ENCODE measurements around the gene RALB. TPM values are rescaled to one million over a fixed set of nuclear protein-coding genes. Genes with fewer than 3 reads are reported as not detected.

The RALB gene
- total RNA-seq, 3 donors from 2014 or later, result 36.1 to 59.8 (median 38.5) TPM

- intact Hi-C loops (cut with DNase I; ENCODE audit: low total_unique reads), result no loop called here
- Histone ChIP-seq H3K27me3 (no peaks in the 10 kb centered on the region), H3K4me1 (no peaks in the 10 kb centered on the region), H3K27ac (no peak overlapping the region), H3K4me3 (no peak overlapping the region), H3K36me3 (no peaks in the 10 kb centered on the region), H3K9me3 (no peaks in the 10 kb centered on the region)
- no peak for TF ChIP-seq POLR2A (IDR thresholded peaks at IDR 0.05)
- no peak for TF ChIP-seq CTCF (IDR thresholded peaks at IDR 0.05)
- no peak for DNase-seq (ENCODE audit: low spot score in 2 of 2)
Observed at GRCh38 chr2:120285056-120285455, 32.4 kb downstream of the RALB start.

- peak overlapping the region; percentile 2 to 32 for H3K27ac ChIP-seq
- H3K9me3 ChIP-seq, result no peaks in the 10 kb centered on the region
- no peaks in the 10 kb centered on the region for H3K36me3 ChIP-seq
- no peaks in the 10 kb centered on the region for H3K27me3 ChIP-seq
- DNase-seq (ENCODE audit: low spot score in 2 of 2), result no peak
- intact Hi-C loops (cut with DNase I; ENCODE audit: low total_unique reads), result loop anchor here (2.0 kb wide), 1 partner anchor 47 kb away; no protein-coding TSS in a partner anchor
- no peaks in the 10 kb centered on the region for H3K4me1 ChIP-seq
- H3K4me3 ChIP-seq, result no peak overlapping the region
- TF ChIP-seq POLR2AphosphoS5 (IDR thresholded peaks at IDR 0.05), result no peak
- no peak for TF ChIP-seq POLR2A (IDR thresholded peaks at IDR 0.05)
- TF ChIP-seq CTCF (IDR thresholded peaks at IDR 0.05), result no peak
Observed at GRCh38 chr2:120287183-120288015, 34.7 kb downstream of the RALB start.

GRCh38 chr2:120288016-120288373 lies 35.3 kb downstream of the RALB start:
- H3K36me3 ChIP-seq, result no peaks in the 10 kb centered on the region
- no peak for DNase-seq (ENCODE audit: low spot score in 2 of 2)
- H3K4me3 ChIP-seq, result no peak overlapping the region
- no peak overlapping the region for H3K27ac ChIP-seq
- intact Hi-C loops (cut with DNase I; ENCODE audit: low total_unique reads), result no loop called here
- H3K27me3 ChIP-seq, result no peaks in the 10 kb centered on the region
- TF ChIP-seq POLR2A (IDR thresholded peaks at IDR 0.05) (no peak), CTCF (IDR thresholded peaks at IDR 0.05) (no peak), POLR2AphosphoS5 (IDR thresholded peaks at IDR 0.05) (no peak)
- H3K4me1 ChIP-seq, result no peaks in the 10 kb centered on the region
- no peaks in the 10 kb centered on the region for H3K9me3 ChIP-seq

GRCh38 chr2:120289221-120289906 lies 36.7 kb downstream of the RALB start:
- intact Hi-C loops (cut with DNase I; ENCODE audit: low total_unique reads), result no loop called here
- Histone ChIP-seq H3K36me3 (no peaks in the 10 kb centered on the region), H3K4me1 (no peaks in the 10 kb centered on the region), H3K9me3 (no peaks in the 10 kb centered on the region), H3K27ac (no peak overlapping the region), H3K4me3 (no peak overlapping the region), H3K27me3 (no peaks in the 10 kb centered on the region)
- no peak for DNase-seq (ENCODE audit: low spot score in 2 of 2)
- TF ChIP-seq POLR2A (IDR thresholded peaks at IDR 0.05) (no peak), POLR2AphosphoS5 (IDR thresholded peaks at IDR 0.05) (no peak), CTCF (IDR thresholded peaks at IDR 0.05) (no peak)

GRCh38 chr2:120290737-120291136 lies 38.1 kb downstream of the RALB start:
- TF ChIP-seq POLR2AphosphoS5 (IDR thresholded peaks at IDR 0.05) (no peak), POLR2A (IDR thresholded peaks at IDR 0.05) (no peak), CTCF (IDR thresholded peaks at IDR 0.05) (no peak)
- Histone ChIP-seq H3K4me3 (no peak overlapping the region), H3K36me3 (no peaks in the 10 kb centered on the region)

More at GRCh38 chr2:120290737-120291136, 38.1 kb downstream of the RALB start:
- Histone ChIP-seq H3K27me3 (no peaks in the 10 kb centered on the region), H3K4me1 (no peaks in the 10 kb centered on the region), H3K9me3 (no peaks in the 10 kb centered on the region), H3K27ac (peak overlapping the region in 1 of 2 donors; percentile 21)
- intact Hi-C loops (cut with DNase I; ENCODE audit: low total_unique reads), result no loop called here
- no peak for DNase-seq (ENCODE audit: low spot score in 2 of 2)
